Skeletal muscle satellite cell (primary cell): ENCODE results near the gene DHX16.

Experiments
- H3K27me3 ChIP-seq: 2 replicates; pipeline ENCODE4 v1.7.0; 2013; ENCODE audit warnings: low read length; ENCODE audit not compliant: control insufficient read depth, insufficient read depth
- H3K36me3 ChIP-seq: 2 replicates; pipeline ENCODE4 v1.7.0; 2013; ENCODE audit warnings: mild to moderate bottlenecking, control low read depth, low read length; ENCODE audit not compliant: insufficient read depth
- H3K4me1 ChIP-seq: 2 replicates; pipeline ENCODE4 v1.7.0; 2013; ENCODE audit warnings: low read length; ENCODE audit not compliant: control insufficient read depth, insufficient read depth
- H3K4me2 ChIP-seq: 2 replicates; pipeline ENCODE4 v1.7.0; 2013; ENCODE audit warnings: mild to moderate bottlenecking, low read length
- H3K4me3 ChIP-seq: 2 replicates; pipeline ENCODE4 v1.7.0; 2013; ENCODE audit warnings: low read length
- H3K9ac ChIP-seq: 2 replicates; pipeline ENCODE4 v1.7.0; 2013; ENCODE audit warnings: mild to moderate bottlenecking, low read depth, low read length, moderate library complexity
- H3K9me3 ChIP-seq: replicated peaks from 2 replicates; pipeline ENCODE4 v1.7.0; 2013; ENCODE audit warnings: mild to moderate bottlenecking, control low read depth, low read length

The DHX16 gene

DNA sequence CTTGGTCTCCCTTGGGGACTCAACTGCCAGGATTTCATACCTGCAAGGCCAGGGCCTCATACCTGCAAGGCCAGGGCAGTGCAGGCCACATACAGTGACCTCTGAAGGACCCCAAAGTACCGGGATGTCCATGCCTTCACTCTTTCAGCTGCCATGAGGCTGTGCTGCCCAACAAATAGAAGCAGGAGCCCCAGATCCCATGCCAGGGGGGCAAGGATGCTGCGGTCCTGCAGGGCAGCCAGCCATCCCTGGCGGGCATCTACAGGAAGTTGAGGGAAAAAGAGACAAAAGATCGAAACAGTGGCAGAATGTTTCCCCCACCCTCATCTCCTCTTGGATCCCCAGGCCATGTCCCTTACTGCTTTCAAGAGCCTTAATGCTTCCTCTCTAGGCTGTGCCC, 17.2 kb upstream of the DHX16 start:
- peaks cover 9% of the 10 kb centered on the region for H3K36me3 ChIP-seq
- peaks cover 43% of the 10 kb centered on the region for H3K4me1 ChIP-seq
- H3K9me3 ChIP-seq, result no peaks in the 10 kb centered on the region
- peak overlapping the region; percentile 80 for H3K9ac ChIP-seq
- H3K4me2 ChIP-seq, result peak overlapping the region; percentile 99
- H3K27me3 ChIP-seq, result no peaks in the 10 kb centered on the region
- H3K4me3 ChIP-seq, result peak overlapping the region; percentile 95

DNA sequence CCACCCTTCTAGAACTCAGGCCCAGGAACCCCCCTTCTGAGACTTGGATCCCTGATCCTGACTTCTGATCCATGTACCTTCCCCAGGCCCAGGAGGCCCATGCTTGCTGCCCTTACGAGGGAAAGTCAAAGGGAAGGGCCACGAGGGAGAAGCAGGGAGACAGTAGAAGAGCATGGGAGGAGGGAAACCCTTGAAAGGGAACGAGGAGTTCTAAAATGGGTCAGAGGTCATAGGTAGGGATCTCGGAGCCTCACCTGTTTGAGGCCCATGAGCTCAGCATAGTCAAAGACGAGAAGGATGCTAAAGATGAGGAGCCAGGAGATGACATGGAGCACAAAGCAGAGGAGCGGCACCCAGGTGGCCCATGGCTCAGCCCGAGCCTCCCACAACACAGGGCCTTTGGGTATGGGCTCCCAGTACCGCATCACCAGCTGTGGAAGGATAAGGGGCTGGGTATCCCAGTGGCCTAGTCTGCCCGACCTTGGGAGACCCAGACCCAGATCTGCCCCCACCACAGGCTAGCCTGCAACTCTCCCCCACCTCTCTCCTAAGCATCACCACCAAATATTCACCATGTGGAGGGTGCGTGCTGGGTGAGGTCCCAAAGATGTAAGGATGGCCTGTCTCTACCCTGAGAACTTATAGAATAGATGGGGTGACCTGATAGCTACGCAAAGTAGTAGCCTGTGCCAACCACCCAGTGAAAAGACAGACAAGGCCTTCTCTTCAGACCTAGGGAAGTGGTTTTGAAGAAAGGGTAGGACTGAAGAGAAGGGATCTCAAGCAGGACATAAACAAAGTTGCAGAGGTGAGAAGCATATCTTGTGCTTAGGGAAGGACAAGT, 16.4 kb upstream of the DHX16 start:
- H3K9ac ChIP-seq, result peak overlapping the region; percentile 80

DNA sequence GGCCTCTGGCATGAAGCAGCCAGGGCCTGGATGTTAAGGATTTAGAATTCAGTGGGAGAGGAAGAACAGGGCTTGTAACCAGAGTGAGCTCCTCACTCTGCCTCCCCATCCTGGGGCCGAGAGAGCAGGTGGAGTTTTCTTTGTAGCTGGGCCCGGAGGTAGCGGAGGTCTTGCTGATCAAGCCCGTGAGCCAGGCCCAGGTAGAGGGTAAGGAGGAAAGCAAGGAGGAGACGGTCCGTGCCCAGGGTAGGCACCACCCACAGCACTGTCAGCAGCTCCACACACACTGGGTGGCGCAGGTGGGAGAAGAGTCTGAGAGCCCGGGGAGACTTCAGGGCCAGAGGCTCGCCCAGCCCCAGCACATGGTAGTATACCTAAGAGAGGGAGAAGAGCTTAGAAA, 15.8 kb upstream of the DHX16 start:
- Histone ChIP-seq H3K36me3 (peaks cover 19% of the 10 kb centered on the region), H3K4me2 (peak overlapping the region; percentile 99), H3K4me3 (peak overlapping the region; percentile 95), H3K9me3 (no peaks in the 10 kb centered on the region), H3K27me3 (no peaks in the 10 kb centered on the region), H3K9ac (peak overlapping the region; percentile 96), H3K4me1 (peaks cover 39% of the 10 kb centered on the region)

More for the DNA sequence above, 16.4 kb upstream of the DHX16 start:
- H3K4me2 ChIP-seq, result peak overlapping the region; percentile 99
- peaks cover 39% of the 10 kb centered on the region for H3K4me1 ChIP-seq
- peaks cover 13% of the 10 kb centered on the region for H3K36me3 ChIP-seq
- peak overlapping the region; percentile 95 for H3K4me3 ChIP-seq
- H3K27me3 ChIP-seq, result no peaks in the 10 kb centered on the region
- no peaks in the 10 kb centered on the region for H3K9me3 ChIP-seq

DNA sequence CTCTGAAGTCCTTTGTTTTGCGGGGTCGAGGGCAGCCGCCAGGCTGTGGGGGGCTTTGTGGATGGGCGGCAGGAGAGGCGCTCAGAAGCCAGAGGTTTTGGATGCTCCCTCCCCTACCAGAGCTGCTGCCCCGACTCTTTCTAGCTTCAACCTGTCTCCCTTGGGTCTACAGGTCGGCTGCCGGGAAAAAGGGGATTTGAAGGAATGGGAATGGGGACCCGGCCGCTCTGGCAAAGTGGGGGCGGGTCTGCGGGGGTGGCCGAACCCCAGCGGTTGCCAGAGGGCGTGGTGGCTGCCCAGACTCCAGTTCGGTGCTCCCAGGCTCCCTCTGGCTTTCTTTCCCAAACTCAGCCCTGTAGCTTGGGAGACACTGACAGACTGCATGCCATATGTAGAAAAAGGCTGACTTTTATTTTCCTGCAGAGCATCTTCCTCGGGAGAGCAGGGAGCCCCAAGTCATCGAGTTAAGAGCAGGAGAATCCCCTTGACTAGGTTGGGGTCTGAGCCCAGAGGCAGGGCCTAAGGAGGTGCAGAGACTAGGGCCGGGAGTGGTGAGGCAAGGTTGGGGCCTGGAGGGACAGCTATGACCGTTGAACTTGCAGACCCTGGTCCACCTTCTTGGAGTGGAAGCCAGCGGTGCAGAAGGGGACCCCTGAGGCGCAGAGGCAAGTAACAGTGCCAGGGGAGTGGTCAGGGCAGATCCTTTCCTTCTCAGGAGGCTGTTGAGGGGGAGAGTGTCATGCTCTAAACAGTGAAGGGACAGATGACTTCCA, 15.0 kb upstream of the DHX16 start:
- H3K36me3 ChIP-seq, result peaks cover 27% of the 10 kb centered on the region

DNA sequence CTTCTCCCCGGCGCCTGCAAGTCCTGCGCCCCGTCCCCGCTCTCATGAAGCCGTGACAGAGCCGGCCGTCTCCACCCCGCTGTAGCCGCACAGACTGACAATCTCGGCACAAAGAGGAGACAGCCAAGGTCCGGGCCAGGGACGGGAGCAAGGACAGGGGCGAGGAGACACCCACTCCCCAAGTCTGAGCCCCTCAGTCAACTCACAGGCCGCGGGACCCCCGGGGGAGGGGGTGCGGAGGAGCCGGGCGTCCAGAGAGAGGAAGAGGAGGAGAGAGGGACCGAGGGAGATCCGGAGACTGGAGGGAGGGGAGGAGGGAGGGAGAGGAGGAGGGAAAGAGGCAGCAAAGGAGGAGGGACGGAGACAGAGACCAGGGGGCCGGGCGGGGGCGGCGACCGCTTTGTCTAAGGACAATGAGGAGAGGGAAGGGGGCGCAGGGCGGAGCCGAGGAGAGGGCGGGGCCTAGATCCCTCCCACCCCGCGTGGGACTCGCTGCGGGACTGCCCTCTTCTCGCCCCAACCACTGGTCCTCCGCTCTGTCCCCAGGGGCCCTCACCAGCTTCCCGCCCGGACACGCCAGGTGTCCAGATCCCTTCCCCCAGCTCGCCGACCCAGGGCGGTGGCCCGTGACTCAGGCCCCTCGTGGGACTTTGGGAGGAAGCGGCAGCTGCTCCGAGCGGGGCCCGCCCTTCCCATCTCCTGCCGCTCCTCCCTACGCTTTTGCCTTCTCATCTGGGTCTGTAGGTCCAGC, 14.3 kb upstream of the DHX16 start:
- Histone ChIP-seq H3K9me3 (no peaks in the 10 kb centered on the region), H3K36me3 (peaks cover 29% of the 10 kb centered on the region), H3K9ac (peak overlapping the region; percentile 96), H3K4me3 (peak overlapping the region; percentile 95), H3K27me3 (no peaks in the 10 kb centered on the region), H3K4me2 (peak overlapping the region; percentile 99), H3K4me1 (peaks cover 45% of the 10 kb centered on the region)

More for the DNA sequence above, 15.0 kb upstream of the DHX16 start:
- no peaks in the 10 kb centered on the region for H3K9me3 ChIP-seq
- peak overlapping the region; percentile 96 for H3K9ac ChIP-seq
- no peaks in the 10 kb centered on the region for H3K27me3 ChIP-seq
- H3K4me3 ChIP-seq, result peak overlapping the region; percentile 95
- peak overlapping the region; percentile 99 for H3K4me2 ChIP-seq
- peaks cover 39% of the 10 kb centered on the region for H3K4me1 ChIP-seq

DNA sequence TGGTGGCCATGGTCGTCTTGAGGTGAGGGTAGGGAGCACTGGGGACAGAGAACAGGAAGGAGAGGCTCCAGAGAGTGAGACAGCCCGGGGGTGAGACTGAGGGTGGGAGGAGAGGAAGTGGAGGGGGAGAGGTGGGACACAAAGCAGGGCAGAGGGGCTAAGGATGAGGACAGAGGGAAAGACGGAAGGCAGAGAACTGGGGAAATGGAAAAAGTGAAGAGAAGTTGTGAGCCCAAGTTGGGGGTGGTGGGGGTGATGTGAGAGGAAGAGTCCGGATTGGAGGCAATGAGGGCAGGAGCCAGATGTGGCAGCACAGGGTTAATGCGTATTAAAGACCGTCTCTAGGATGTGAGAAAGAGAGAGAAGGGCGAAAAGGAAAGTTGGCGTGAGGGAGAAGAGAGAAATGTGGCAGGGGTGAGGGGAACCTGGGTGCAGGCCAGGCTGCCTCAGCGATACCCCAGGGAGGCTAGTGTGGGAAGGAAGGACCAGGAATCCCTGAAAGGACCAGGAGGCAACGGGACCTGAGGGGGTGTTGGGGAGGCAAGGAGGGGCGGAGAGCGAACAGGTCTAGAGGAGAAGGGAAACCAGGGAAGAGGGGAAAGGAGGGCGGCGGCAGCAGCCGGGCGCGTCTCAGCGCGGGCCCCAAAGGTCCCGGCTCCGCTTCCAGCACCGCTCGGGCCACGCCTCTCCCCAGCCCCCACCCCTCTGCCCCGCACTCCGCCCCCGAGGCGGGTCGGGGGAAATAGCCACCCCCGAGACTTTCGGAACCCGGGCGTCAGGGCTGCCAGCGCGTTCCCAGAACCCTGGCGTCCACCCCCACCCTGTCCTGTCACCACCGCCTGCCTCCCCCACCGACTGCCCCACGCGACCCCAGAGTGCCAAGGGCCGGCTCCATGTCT, 13.5 kb upstream of the DHX16 start, which contains the start of gene PPP1R18:
TSS of gene PPP1R18 (minus strand) at position 637 of the 899 bp plus-strand sequence. CDS start at position 10, 627 bp downstream.
- no peaks in the 10 kb centered on the region for H3K27me3 ChIP-seq
- peak within 1 kb of the TSS; percentile 99 for H3K4me2 ChIP-seq
- no peaks in the 10 kb centered on the region for H3K9me3 ChIP-seq
- H3K4me3 ChIP-seq, result peak within 1 kb of the TSS; percentile 95
- H3K36me3 ChIP-seq, result peaks cover 33% of the 10 kb centered on the region
- H3K9ac ChIP-seq, result peak within 1 kb of the TSS; percentile 96
- H3K4me1 ChIP-seq, result peaks cover 47% of the 10 kb centered on the region

DNA sequence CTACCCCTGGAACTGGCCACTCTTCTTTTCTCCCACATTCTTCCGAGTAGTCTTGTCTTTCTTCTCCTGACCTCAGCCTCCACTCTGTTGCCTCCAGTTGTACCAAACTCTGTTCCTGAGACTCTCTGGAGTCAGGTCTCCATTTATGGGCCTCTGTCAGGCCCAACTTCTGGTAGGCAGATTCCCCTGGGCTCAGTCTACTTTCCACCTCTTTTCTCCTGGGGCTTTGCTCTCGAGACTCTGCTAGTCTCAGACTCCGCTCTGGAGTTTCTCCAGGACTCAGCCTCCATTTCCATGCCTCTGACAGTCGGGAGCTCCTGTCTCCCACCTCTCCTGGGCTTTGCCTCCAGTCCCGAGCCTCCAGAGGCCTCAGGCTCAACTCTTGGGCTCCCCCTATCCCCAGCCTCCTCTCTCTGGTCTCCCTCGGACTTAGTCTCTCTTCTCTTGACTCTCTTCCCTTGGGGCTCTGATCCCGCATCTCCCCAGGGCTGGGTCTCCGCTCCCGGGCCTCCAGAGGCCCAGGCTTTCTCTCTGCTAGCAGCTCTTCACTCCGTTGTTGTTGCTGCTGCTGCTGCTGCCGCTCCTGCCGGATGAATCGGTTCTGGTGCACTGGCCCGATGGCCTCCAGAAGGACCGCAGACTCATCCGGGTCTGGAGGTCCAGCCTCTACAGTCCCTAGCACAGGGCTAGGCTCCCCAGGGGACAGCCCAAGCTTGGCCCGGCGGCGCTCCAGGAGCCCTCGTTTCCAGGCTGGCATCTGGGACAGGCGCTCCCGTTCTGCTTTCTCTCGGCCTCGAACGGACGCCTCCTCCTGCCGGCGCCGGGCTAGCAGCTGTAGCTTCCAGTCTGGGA, 12.6 kb upstream of the DHX16 start:
- no peaks in the 10 kb centered on the region for H3K9me3 ChIP-seq
- H3K36me3 ChIP-seq, result peaks cover 39% of the 10 kb centered on the region
- H3K4me3 ChIP-seq, result peak overlapping the region; percentile 95
- H3K9ac ChIP-seq, result peak overlapping the region; percentile 96
- peaks cover 48% of the 10 kb centered on the region for H3K4me1 ChIP-seq
- H3K4me2 ChIP-seq, result peak overlapping the region; percentile 99
- no peaks in the 10 kb centered on the region for H3K27me3 ChIP-seq

DNA sequence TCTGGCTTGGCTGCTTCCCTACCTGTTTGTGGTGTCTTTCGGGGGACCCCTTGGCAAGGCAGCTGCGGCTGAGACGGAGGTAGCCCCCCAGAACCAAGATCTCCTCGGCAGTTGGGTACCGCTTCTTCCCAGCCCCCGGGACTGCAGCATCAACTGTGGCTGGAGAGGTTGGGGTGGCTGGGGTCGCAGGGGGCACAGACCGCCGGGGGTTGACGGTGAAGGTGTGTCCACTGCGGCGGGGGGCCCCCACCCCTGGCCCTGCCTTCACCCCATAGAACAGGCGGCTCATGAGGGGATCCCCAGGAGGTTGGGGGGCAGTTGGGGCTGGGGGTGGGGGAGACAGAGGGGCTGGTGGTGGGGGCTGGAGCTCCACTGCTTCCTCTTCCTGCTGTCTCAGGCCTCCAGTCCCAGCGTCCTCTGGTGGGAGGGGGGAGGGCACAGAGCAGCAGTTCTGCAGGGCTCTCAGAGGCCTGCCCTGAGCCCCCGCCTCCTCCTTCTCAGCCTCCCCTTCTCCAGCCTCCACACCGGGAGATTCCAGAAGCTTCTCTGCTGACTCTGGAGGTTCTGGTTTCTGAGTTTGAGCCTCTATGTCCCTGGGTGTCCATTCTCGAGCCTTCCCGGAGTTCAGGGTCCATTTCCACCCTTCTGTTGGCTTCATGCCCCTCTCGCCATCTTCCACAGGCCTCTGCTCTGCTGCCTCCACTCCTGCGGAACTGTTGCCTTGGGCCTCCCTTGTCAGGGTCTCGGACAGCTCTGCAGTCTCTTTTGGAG, 11.8 kb upstream of the DHX16 start:
- H3K4me1 ChIP-seq, result peaks cover 48% of the 10 kb centered on the region
- no peaks in the 10 kb centered on the region for H3K27me3 ChIP-seq
- H3K36me3 ChIP-seq, result peaks cover 47% of the 10 kb centered on the region
- peak overlapping the region; percentile 95 for H3K4me3 ChIP-seq
- peak overlapping the region; percentile 99 for H3K4me2 ChIP-seq
- peak overlapping the region; percentile 96 for H3K9ac ChIP-seq
- H3K9me3 ChIP-seq, result no peaks in the 10 kb centered on the region

DNA sequence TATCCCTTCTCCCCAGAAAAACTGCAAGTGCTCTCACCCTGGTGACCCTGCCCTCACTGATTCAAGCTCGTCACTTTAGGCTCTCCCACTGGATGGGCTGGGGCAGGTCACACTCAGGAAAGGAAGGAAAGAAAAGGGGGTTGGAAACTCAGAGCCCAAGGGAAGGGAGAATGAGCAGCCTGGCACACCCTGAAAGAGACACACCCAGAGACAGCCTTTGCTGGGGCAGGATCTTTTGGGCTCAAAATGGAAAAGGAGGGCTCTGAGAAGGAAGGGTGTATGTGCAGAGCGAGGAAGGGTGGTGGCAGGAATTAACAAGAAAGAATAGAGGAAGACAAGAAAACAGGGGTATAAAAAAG, 11.2 kb upstream of the DHX16 start:
- no peaks in the 10 kb centered on the region for H3K27me3 ChIP-seq
- peaks cover 46% of the 10 kb centered on the region for H3K4me1 ChIP-seq
- H3K4me2 ChIP-seq, result peak overlapping the region; percentile 99
- peaks cover 49% of the 10 kb centered on the region for H3K36me3 ChIP-seq
- no peaks in the 10 kb centered on the region for H3K9me3 ChIP-seq
- H3K9ac ChIP-seq, result peak overlapping the region; percentile 96
- H3K4me3 ChIP-seq, result peak overlapping the region; percentile 95
